CD4-positive, alpha-beta T cell treated with Interleukin-21 for 1 hour (primary cell): ENCODE data around the gene ATRIP.

Experiments used
- DNase-seq: peaks from one replicate; pipeline ENCODE4 v3.0.0-alpha.2; 2020

ATRIP gene

GRCh38 chr3:48505968-48506504, 59.5 kb downstream of the ATRIP start:
- DNase-seq, result no peak

- DNase-seq, result peak; percentile 82
Observed at GRCh38 chr3:48507256-48508061, 60.9 kb downstream of the ATRIP start.

GRCh38 chr3:48511551-48511950, 65.0 kb downstream of the ATRIP start:
- no peak for DNase-seq

- peak; percentile 53 for DNase-seq
Observed at GRCh38 chr3:48514431-48515227, 68.1 kb downstream of the ATRIP start.
